Measurements from ENCODE around the gene COTL1.

COTL1 gene

DNA sequence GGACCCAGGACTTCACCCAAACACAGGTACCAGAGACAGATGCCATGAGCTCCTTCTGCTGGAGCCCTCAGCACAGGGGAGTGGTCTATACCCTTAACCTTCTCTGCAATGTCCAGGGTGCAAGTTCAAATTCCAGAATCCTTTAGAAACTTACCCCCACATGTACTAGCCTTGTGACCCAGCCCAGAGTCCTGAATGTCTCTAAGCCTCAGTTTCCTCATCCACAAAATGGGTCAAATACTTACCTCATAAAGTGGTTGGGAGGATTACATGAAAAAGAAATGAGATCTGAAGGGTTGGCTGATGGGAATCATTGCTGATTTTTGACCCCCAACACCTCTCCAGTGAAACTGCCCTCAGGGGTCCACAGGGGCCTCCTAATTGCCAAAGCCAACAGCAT is 21.7 kb downstream of the COTL1 start:
- no peak for DNase-seq

DNA sequence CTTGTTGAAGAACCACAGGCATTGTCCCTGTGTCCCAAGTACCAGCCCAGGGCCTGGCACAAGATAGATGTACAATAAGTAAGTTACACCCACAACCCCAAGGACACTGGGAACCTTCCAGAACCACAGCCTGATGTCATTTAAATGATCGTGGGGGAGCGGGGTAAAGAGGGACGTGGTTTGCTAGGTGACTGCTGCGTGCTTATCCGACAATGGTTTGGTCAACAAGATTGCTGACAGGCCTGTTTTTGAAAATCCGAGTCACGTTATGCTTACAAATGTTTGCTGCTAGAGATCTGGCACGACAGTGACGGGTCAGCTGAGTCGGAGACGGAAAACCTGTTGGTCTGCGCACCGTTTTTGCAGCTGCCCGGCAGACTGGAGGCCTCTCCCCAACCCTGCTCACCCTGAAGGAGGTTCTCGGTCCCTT is 22.8 kb downstream of the COTL1 start:
- DNase-seq = peak in 1 of 2 donors; percentile 42

DNA sequence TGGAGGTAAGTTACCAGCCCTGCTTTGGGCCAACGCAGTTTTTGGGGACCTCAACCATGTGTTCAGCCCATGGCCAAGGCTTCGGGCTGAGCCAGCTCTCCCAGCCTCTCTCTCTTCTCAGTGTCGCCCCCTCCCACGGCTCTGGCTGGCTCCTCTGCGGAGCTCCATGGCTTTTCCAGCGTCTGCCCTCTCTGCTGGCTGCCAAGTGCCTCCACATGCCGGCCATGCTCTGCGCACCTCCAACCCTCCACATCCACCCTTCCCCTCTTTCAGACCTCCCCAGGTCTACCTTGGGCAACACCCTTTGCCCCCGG is 23.2 kb downstream of the COTL1 start:
- no peak for DNase-seq

DNA sequence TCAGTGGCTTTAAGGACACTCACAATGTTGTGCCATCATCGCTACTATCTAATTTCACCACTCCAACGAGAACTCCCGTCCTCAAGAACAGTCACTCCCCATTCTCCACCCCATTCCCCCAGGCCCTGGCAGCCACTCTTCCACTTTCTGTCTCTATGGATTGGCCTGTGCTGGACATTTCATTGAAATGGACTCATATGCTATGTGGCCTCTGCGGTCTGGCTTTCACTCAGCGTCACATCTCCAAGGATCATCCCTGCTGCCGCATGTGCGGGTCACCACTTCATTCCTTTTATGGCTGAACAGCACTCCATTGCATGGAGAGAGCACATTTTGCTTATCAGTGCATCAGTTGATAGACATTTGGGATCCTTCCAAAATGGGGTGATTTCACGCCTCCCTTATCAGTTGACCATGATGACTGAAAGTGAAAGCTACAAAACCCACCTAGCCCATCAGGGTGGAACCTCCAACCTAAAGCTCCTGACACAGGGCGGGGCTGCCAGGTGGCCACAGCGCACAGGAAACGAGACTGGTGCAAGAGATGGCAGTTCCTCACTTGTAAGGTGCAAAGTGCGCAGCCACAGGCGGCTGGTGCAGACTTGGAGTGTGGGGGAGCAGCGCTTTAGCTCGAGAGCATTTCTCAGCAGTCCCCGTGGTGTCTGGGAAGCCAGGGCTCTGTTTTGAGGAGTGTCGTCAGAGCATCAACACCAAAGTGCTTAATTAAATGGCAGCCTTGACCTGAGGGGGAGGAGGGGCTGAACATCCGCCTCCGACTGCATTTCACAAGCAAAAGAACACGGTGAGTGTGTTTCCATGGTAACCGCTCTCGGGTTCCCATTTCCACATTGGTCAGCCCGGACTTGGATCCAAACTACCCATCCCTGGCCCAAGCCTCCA is 23.8 kb downstream of the COTL1 start:
- peak; percentile 47 to 88 for DNase-seq

DNA sequence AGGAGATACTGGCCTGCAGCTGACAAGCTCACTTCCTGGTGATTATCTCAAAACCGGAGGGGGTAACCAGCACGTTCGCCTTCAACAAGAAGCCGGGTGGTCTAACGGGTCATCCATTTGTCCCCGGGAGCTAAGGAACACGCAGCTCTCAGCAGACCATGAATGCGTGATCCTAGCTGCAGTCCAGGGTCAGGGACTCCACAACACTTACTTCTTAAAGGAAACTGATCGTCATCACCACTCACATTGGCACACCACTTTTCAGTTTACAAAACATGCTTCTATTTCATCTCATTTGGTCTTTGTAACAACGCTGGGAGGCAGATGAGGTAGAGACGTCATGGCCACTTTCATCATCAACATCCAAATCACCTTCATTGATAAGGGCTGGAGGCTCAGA is 25.2 kb downstream of the COTL1 start:
- no peak for DNase-seq

DNA sequence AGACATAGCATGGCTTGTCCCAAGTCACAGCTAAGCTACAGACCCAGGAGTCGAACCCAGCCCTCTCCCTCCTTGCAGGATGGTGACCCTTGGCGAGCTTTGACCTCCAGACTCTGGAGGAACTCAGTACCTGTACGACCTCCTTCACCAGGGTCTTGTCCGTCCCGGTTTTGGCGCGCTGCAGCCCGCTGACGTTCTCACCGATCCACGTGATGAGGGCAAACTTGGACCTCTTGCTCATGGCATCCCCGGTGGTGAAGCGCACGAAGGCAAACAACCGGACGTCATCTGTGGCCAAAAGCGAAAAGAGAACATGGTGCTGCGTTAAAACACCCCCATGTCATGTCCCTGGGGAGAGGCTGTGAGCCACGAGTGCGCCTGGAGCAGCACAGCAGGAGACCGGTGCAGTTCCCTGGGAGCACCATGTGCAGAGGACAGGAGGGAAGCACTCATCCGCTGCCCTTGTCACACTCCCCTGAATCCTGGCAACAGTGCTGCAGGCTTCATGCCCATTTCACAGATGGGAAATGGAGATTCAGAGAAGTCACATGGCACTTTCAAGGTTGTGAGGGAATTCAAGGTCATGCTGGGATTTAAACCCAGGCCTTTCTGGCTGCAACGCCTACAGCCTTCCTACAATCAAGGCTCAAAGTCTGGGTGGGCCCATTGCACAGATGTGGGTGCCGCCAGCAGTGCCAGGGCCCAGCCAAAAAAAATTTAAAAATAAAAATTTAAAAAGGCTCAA is 27.7 kb downstream of the COTL1 start:
- DNase-seq = no peak

DNA sequence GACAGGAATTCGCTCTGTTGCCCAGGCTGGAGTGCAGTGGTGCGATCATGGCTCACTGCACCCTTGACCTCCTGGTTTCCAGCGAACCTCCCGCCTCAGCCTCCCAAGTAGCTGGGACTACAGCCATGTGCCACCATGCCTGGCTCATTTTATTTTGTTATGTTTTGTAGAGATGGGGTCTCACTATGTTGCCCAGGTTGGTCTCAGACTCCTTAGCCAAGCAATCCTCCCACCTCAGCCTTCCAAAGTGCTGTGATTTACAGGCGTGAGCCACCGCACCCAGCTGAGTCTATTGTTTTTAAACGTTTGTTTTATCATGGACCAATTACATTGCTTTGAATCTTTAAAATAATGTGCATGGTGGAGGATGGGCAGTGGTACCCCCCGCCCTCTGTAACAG is 28.9 kb downstream of the COTL1 start:
- DNase-seq = no peak

DNA sequence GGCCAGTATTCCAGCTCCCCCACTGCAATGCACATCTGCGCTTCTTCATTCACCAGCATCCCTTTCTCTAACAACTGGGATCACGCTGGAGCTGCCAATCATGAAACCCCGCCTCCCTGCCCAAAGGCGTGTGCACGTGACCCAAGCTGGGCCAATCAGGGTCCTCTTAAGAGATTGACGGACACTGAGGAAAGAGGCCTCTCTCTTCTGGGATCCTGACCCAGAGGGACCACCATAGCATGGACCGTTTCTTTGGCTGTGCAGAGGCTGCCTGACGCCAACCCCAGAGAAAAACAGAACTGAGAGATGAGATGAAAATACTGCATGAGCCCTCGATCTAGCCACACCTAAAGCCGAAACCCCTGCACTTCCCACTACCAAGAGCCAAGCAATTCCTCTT is 32.0 kb downstream of the COTL1 start:
- DNase-seq = peak; percentile 42 to 47

DNA sequence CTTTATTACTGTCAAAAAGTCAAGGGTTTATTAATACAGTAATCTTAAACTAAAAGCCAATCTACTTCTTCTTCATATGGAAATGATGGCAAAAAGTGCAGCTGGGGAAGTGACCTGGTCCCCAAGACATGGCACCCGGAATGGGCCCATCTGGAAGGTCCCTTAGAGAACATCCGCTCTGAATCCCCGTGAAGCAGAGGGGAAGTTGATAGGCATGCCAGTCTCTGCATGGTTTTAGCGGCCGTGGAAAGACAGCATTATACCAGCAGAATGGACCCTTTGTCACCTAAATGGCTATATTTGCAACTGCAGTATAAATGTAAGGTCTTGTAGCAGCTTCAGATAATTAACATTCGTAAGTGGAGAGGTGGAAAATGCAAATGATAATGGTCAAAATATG is 32.4 kb downstream of the COTL1 start:
- peak; percentile 35 to 58 for DNase-seq

DNA sequence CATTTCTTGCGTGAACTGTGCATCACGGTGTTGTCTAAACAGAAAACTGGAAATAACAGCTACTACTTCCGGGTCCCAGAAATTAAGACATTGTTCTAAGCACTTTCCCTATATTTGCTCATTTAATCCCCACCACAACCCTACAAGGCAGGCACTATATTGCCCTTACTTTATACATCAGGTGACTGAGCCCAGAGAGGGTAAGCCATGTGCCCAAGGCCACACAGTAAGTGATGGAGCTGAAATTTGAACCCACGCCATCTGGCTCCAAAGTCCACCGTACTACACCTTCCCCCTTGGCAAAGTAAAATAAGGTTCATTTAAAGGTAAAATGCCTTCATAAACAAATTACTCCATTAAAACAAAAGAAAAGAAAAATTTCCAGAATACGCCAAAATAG is 33.2 kb downstream of the COTL1 start:
- DNase-seq = no peak

DNA sequence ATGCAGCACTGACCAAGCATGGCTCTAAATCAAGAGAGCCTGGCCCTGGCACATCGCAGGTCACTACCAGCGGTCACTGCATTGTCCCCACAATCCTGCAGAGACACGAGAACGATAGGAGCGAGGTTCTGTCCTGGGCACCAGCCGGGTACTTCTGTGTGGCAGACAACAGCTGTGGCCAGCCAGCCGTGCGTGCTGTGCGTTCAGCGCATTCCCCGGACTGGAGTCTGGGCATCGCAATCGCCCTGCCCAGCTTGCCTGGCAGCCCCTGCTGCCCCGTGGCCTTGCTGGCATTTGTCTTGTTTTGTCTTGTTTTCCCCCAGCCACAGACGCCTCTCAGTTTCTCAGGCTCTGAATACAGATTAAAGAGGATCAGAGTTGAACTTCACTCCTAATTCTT is 33.9 kb downstream of the COTL1 start:
- no peak for DNase-seq

DNA sequence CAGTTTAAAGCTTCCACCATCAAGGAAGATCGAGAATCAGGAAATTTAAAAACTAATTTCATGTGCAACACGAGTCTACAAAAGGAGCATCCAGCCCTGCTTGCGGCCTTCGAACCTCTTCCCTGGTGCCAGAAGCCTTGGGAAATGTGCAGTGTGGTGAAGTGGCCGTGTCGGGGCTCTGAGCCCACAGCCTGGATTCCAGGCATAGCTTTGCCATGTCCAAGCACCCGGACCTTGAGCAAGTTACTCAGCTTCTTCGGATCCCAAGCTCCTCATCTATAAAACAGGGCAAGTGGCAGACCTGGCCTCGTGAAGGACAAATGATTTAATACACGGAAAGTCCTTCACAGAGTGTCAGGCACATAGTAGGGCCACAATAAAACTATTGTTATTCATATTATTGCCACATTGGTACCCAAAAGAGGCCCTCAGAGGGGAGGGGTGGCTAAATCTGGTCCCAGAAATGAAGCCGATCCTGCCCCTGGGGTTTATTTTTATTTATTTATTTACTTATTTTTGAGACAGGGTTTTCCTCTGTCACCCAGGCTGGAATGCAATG is 34.8 kb downstream of the COTL1 start:
- no peak for DNase-seq

DNA sequence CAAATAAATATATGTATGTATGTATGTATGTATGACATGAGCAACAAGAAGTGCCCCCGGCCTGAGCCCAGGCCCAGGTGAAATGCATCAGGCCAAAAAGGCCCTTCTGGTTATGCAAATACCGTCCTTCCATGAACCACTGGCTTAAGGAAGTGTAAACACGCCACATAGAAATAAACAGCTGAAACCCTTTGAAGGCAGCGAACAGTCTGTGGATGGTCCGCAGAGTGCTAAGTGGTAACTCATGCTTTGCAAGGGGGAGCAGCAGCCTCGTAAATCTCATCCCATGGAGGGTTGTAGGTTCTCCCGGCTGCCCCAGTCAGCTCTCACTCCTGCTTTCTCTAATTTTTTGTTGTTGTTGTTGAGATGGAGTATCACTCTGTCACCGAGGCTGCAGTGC is 36.7 kb downstream of the COTL1 start:
- no peak for DNase-seq

DNA sequence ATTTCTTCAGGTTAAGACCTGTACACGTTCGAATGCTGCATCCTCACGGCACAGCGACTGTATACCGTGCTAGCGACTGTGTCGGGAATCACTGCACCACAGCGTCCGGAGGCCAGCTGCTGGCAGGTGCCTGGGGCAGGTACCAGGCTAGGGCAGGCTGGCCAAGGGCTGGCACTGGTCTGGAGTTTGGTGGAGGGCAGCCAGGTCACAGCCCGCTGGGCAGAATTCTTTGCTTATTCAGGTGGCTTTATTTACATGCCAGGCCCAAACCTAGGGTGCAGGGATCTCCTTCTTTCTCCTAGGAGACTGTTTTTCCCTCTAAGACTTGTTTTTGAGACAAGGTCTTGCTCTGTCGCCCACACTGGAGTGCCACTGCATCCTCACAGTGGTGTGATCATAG is 37.9 kb downstream of the COTL1 start:
- no peak for DNase-seq

DNA sequence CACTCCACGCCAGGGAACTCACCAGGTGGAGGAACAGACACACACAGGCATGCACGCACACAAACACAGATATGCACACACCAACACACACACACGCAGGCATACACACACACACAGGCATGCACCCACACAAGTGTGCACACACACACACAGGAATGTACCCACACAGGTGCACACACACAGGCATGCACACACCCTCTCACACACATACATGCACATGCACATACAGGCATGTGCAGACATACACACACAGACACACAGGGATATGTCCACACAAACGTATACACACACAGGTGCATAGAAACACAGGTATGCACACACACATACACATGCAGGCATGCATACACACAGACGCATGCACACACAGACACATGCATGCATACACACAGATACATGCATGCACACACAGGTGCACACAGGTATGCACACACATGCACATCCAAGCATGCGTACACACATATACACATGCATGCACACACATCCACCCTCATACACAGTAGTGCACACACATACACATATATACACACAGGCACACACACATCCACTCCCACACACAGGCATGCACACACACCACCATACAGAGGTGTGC is 39.2 kb downstream of the COTL1 start:
- no peak for DNase-seq

DNA sequence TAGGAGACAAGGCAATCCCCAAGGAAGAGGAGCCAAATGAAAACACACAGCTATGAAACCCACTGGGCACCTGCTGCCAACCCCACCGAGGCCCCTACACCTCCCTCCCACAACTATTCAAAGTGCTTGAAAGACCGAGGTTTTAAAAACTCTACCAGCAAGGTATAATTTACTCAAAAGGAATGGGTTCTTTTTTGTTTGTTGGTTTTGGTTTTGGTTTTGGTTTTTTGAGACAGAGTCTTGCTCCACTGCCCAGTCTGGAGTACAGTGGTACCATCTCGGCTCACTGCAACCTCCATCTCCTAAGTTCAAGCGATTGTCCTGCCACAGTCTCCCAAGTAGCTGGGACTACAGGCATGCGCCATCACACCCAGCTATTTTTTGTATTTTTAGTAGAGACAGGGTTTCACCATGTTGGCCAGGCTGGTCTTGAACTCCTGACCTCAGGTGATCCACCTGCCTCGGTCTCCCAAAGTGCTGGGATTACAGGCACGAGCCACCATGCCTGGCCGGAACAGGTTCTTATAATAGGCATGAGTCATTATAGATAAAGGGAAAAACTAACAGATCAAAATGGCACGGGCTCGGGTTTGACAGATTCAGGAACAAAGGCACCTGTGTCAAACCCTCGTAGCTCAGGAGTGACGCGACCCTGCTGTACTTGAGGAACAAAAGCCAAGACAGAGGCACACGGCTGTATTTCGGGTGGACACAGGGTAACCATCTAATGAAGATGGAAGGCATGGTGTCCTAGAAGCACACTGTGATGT is 40.7 kb downstream of the COTL1 start:
- DNase-seq = no peak

DNA sequence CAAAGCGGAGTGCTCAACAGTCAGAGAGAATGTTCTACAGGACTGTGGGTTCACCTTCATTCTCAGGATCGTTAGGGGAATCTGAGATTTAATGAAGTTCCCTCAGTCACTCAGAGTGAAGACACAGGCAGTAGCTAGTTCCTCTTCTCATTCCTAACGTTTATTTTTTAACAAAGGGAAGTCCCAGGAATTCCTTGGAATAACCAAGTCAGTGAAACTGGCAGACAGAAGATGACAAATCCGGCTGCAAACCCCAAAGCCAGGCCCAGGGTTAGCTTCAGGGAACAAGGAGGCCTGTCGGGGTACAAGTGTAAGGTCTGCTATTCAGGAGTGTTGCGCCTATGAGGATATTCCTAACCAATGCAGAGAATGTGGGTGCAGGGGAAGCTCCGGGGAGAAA is 42.0 kb downstream of the COTL1 start:
- DNase-seq = no peak

DNA sequence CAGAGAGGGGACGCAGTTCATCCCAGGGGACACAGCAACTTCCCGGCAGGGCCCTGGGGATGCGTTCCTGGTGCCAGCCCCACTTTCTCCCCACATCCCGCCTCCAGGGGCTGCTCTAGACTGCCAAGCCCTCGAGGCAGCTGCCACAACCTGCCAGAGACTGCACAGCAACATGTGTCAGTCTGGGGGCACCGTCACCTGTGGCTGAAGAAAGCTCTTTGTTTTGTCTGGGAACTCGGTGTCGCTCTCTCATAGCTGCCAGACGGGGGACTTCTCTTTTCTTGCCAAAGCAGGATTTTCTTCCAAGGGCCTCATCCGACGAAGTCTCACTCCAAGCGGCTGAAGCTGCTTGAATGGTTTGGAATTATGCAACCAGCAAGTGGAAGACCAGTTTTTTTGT is 43.7 kb downstream of the COTL1 start:
- DNase-seq = no peak

DNA sequence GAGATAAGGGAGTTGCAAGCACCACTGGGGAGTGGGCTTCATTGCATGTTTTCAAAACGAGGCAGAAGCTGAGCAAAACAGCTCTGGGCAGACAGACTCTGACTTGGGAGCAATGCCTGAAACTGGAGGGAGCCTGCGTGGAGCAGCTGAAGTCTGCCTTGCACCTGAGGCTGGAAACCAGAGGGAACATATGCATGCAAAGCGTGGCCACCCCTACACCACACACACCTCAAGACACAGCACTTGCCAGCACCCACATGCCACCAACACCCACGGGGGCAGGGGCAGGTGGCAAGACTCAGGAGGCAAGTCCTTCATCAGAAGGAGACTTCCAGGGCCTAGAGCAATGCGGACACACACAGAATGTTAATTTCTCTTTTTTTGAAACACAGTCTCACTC is 45.8 kb downstream of the COTL1 start:
- DNase-seq = no peak

DNA sequence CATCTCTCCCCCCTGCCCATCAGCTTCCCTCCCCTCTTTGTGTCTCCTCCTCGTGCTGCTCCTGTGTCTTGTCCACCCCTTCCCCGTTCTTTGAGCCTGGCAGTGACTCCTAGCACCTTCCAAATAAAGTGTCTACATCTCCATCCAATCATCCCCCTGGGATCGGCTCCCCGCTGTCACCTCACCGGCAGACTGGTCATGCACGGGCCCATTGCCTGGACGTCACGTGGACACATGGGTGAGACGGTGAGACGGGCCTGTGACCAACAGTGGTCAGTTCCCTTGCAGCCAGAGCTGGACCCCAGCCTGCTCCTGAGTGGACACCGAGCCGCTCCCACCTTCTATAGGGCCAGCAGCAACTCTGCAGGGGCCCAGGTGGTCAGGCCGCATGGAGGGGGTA is 46.4 kb downstream of the COTL1 start:
- DNase-seq = no peak

DNA sequence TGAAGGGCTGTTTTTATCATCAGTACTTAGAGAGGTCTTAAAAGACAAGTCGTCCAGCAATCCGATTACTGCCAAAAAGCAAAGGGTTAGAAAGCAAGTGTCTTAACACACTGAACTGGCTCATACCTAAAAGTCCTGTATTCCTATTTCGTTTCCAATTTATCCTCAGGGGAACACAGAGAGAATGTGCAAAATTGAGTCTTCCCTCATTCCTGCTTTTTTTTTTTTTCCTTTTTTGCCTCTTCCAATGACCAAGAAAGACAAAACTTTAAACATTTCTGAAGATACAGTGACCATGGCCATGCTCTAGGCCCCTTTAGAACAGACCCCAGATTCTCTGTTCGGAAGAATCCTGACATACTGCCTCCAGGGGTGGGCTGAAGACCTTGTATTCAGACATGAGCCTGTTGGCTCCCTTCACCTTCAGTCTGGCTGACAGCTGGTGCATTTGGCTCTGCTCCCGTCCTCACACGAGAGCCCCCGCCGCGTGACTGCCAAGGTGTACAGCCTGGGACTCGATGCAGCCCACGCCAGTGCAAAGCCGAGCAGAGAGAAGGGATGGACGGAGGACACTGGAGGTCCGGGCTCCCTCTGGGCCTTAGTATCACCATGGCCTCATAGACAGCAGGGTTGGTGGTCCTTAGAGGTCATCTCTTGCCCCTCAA is 47.0 kb downstream of the COTL1 start:
- no peak for DNase-seq

DNA sequence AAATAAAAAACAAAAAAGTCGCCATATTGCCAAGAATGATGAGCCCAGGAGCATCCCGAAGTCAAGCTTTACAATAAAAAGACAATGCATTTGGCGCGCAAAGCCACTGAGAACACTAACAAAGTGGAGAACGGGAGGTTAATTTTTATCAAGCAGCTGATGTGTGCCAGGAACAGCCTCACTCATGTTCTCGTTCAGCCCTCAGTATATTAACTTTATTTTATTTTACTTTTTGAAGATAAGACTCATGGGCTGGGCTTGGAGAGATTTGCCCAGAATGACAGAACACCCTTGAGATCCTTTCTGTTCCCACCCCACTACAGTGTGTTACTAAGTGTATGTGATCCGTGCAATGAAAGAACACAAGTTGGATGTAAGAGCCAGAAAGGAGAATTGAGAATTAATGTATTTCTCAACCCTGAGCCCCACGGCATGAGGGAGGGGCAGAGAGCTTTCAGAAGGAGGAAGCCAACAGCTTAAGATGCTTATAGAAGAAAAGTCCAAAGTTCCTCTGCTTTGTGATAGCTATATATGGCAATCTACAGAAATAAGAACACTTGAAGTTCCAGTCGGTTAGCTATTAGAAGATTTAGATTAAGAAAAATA is 48.4 kb downstream of the COTL1 start:
- peak; percentile 86 to 94 for DNase-seq

Measured in inflammatory macrophage (primary cell).